Right forelimb (tissue), 1 donor: Measurements from ENCODE around the gene OCRL.

Source experiments
- DNase-seq: peaks from one replicate; pipeline ENCODE4 v3.0.0-alpha.2; 2018

Gene OCRL

DNA sequence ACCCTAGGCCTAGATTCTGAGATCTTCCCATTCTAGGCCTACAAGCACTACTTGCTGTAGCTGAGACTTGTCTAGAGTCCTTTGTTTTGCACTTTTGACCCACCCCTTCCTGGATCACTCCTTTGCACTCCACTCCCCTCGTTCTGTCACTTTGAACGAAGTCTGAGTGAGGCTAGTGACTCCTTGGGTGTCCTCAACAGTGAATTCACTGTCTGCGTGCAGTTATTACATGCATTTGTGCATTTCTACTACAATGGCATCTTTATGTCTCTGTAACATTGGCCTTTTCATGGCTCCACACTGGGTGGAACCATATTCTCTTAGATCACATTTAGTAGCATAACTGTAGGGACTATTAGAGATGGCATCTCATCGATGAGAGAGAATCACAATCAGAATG lies 50.5 kb downstream of the OCRL start:
- no peak for DNase-seq

DNA sequence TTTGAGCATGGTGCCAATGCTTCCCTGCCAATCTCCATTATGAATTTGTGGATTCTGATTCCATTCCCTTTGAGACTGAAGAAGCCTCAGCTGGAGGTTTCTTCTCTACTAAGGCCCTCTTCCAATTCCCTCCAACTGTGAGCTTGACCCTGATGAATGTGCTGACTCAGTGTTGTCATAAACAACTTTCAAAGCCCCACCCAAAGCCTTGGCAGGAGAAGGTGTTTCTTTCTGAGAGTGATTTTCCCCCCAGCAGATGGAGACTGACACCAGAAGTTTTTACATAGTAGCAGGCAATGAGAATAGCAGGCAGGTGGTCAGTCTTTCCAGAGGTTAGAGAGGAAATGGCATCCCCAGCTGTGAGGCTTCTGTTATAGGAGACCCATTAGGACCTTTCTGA lies 53.1 kb downstream of the OCRL start:
- DNase-seq = no peak

DNA sequence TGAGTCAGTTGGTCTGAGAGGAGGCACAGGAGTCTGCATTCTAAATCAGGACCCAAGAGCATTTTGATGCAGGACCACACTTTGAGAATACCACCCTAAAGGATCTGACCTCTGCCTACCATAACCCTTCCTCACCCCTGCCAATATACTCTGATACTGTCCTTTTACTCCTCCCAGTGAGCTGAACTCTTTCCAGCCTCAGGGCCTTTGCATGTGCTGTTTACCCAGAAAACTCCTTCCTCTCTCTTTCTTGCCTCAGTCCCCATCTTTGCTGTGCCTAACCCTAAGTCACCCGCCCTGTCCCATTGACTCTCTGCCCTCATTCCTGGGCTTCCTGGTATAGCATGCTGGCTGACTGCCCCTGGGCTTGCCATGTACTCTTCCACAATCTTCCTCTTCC lies 54.7 kb downstream of the OCRL start:
- DNase-seq = no peak

DNA sequence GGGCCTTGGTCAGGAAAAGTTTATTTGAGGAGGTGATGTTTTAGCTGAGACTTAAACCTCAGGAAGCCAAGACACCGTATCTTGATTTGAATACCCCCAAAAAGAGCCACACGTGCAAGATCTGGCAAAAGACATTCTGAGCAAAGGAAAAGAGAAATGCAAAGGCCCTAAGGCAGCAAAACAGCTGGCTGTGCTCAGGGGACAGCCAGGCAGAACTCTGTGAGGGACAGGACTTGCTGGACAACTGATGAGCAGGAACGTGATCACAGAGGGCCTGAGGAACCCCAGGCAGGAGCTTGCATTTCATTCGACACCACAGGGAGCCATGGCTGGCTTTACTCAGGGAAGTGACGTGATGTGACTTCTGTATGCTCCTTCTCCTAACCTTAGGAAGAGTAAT lies 56.0 kb downstream of the OCRL start:
- no peak for DNase-seq

DNA sequence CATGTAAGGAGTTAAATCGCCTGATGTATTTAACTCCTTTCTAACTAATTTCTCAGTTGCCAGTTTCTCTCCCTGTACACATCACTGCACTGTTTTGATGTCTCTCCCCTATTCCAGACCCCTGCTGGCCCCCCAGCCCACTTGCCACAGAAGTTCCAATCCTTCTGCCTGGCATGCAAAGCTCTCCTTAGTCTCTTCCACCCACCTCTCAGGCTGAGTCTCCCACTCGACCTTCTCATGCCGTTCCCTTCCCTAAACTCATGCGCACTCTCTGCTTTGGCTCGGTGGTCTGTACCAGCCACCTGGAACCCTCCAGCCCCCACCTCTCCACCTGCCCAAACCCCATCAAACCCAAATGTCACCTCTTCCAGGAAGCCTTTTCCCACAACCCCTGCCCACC lies 57.8 kb downstream of the OCRL start:
- DNase-seq = no peak

DNA sequence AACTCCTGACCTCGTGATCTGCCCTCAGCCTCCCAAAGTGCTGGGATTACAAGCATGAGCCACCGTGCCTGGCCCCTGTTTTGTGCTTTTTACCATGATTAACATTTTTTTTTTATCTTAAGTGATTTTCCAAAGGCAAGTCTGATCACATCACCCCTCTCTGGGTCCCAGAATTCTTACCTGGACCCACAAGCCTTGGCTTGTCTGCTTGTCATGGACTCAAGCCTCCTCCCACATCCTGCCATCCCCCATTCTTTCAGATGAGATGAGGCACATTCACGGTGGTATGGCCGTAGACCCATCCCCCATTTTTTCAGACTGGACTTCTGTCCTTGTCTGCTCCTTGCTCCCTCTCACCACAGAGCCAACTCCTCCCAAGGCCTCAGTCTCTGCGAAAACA lies 59.4 kb downstream of the OCRL start:
- DNase-seq = no peak

DNA sequence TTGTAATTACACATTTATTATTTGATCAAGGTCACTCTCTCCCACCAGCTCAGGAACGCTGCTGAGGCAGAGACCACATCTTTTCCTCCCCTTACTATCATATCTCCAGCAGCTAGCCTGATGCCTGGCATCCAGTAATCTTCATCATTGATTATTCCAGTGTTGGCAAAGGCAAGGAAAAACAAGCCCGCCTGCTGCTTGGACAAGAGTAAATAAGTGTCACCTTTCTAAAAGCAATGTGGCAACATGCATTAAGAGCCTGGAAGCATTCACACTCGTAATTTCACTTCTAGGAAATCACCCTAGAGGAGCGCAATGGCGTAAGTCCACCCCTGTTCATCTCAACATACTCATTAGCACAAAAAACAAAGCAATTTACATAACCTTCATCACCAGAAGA lies 59.9 kb downstream of the OCRL start:
- DNase-seq = no peak

DNA sequence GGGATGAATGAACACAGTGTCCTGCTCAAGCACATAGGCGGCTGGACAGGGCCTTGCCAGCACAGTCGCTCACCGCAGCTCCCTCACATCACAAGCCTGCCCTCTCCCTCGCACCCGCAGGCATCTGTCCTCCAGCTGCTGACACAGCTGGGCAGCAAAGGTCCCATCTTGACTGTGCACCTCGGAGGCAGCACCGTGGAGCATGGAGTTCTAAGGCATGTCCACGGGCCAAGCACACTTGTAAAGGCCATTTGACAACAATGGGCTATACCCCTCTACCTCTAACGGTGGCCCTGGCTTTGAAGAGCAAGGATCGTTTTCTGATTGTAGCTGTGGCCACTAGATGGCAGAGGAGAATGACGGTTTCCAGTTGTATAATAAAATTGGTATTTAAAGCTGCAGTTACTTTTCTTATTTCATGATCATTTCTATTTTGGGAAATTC lies 60.9 kb downstream of the OCRL start:
- DNase-seq = no peak

DNA sequence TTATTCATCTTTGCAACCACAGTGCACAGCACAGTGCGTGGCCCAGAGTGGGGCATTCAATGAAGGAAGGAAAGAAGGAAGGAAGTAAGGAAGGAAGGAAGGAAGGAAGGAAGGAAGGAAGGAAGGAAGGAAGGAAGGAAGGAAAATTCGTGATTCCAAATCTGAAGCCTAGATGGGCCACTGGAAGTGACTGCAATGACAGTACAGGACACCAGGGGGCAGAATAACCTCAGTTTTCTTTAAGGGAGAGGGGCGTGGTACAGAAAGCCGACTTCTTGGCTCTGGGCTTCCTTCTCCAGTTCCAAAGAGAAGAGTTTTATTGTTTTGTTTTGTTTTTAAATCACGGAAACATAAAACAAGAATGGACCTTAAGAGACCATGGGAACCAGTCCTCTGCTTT lies 66.9 kb downstream of the OCRL start:
- peak; percentile 67 for DNase-seq

DNA sequence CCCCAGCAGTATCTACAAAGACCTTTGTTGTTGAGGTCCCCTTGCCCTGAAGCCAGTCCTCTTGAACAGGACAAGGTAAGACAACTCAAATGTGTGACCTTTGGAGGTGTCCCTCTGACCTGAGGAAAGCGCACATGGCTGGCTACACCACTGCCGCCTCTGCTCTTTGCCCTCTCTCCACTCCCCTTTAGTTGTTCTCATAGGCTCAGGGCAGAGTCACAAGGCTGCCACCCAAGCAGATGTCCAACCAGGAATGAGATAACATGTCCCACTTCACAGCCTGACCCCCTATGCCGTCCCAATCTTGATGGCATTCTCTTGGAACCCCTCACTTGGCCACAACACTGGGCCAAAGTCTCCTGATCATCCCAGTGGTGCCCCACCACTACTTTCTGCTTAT lies 68.4 kb downstream of the OCRL start:
- DNase-seq = no peak

DNA sequence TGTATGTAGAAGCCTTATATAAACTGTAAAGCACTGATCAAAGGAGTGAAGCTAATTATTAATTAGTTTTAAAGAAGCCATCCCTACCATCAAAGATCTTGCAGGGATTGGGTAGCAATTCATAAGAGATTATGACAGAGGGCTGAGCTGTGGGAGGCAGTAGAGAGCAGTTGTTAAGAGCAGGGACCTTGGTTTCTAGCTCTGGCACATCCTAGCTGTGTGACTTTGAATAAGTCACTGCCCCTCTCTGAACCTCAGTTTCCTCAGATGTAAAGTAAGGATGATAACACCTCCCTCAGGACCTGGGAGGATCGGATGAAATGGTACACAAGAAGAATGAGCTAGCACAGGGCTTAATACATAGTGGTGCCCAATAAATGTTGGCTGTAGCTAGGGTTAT lies 69.3 kb downstream of the OCRL start:
- no peak for DNase-seq

DNA sequence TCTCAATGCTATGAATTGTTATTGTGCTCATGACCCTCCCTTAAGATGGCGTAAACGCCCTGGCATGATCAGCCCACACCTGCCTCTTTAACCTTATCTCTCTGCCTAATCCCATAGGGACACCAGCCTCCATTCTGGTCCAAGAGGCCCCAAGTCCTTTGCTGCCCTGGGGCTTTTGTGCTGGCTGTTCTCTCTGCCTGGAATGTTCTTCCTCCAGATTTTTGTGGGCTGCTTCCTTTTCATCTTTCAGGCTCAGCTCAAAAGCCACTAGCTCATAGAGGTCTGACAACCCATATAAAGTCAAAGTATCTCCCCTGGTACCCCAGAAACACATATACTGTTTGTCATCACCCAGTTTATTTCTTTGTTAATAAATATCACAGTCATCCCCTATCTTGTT lies 72.3 kb downstream of the OCRL start:
- DNase-seq = no peak

DNA sequence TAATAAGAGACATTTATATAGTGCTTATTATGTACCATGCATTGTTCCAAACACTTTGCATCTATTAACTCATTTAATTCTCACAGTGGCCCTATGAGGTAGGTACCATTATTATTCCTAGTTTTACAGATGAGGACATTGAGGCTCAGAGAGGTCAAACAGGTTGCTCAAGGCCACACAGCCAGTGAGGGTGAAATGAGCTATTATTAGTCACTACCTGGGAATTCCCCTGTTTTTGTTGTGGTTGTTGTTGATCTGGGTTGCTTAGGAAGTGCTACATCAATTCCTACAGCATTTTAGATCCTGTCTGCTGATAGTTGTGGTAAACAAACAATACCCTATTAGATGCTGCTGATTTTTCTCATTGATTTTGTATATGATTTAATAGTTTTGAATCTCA lies 73.5 kb downstream of the OCRL start:
- DNase-seq = no peak

DNA sequence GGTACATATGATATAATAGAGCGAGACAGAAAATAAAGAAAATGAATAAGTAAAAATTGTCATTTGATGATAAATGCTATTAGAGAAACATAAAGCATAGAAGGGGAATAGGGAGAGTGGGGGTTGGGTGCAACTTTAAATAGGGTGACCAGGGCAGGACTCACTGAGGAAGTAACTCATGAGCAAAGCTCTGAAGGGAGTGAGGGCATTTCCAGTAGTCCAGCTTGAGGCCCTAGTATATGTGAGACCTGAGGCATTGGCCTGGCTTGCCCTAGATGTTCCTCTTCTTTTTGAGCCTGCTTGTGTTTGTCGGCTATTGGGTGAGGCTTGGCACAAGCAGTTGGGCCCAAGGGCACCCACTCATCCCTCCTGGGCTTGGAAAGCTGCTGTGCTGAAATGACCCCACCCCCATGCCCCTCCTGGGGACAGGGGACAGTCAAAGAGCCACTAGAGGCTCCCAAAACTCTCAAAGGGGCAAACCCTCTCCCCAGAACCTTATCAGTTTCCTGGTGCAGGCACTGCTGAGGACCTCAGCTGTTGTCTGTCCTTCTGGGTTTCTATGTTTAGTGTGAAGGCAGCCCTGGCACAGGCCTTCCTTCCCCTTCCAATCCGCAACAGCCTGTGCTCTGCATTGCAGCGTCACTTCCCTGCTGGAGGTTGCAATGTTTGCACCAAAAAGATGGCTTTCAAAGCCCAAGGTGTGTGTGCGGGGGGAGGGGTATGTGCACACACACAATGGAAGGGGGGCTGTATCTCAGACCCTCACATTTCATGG lies 74.6 kb downstream of the OCRL start:
- no peak for DNase-seq

DNA sequence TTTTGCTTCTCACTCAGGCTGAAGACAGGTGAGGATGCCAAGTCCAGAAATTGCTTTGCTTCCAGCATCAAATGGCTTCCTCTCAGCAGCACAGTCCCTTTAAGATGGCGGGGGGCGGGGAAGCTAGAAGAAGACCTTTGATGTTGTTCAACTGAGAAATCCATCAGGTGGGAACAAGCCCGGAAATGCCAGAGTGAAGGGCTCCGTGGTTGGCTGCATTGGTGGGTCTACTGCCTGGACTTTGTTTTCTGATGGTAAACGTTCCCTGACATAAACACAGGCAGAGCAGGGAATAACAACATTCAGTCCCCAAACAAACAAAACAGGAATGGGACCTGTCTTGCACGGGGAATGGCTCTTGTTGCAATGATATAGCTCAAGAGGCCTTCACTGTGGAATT lies 77.4 kb downstream of the OCRL start:
- DNase-seq = no peak

DNA sequence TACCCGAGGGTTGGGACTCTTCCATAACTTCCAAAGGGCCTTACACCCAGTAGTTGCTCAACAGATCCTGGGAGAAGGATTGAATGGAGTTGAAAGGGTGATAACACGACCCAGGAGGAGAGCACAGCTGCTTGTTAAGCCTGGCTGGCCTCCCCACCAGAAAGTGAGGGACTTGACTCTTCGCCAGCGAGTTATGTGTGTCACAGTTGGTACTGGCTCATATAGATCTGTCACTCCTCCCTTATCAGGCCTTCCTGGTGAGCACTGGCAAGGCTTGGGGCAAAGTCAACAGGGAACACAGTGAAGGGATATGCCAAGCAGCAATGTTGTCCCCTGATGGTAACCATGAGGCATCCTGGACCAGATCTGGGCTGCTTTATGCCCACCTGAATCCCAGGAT lies 78.9 kb downstream of the OCRL start:
- no peak for DNase-seq

DNA sequence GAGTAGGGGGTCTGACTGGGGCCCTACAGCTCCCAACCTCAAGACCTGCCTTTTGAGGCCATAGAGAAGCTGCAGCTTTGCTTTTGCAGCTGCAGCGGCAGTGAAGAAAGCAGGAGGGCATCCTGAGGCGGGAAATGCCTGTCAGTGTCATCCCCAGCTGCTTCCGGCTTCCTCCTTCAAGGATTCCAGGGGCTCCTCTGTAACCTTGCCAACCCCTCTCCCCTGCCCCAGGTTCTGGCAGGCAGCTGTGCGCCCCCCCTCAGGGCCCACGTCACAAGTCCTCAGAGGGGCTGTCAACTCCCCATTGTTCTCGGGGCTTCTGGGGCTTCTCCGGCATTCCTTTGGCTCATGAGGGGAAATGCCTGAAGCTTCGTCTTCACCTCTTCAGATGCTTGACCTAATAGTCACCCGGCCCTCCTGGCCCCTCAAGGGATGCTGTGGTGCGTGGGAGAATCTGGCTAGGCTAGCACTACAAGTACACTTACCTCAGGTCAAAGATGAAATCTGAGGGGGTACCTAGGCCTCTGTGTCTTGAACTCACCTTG lies 82.8 kb downstream of the OCRL start:
- DNase-seq = no peak

DNA sequence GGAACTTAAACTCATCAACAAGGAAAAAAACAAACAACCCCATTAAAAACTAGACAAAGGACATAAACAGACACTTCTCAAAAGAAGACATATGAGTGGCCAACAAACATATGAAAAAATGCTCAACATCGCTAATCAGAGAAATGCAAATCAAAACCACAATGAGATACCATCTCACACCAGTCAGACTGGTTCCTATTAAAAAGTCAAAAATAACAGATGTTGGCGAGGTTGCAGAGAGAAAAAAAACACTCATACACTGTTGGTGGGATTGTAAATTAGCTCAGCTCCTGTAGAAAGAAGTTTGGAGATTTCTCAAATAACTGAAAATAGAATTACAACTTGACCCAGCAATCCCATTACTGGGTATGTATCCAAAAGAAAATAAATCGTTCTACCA lies 86.0 kb downstream of the OCRL start:
- DNase-seq = no peak

DNA sequence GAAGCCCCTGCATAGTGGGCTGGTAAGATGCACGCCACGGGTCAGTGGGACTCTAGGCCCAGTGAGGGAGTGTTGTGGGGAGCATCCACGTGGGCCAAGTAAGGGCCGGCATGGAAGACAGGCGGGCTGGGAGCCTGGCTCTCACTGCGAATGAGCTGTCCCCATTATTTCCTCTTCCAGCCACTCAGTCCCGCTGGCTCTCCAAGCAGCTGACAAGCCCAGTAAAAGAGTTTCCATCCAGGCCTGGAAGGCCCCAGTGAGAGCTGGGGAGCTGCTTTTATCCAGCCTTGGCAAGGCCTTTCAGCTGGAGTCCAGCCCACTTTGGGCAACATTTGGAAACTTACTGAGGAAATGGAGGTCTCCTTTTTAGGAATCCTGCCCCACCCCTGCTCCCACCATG lies 89.8 kb downstream of the OCRL start:
- no peak for DNase-seq

DNA sequence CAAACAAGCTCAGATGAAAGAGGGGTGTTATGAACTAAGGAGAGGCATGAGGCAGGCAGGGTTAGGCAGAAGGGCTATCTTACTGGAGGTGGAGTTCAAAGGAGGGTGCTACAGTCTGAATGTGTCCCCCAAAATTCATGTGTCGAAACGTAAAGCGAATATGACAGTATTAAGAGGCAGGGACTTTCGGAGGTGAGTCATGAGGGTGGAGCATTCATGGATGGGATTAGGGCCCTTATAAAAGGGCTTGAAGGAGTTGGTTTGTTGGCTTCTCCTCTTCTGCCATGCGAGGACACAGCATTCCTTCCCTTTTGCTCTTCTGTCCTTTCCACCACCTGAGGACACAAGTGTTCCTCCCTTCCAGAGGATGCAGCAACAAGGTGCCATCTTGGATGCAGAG lies 91.8 kb downstream of the OCRL start:
- DNase-seq = no peak

DNA sequence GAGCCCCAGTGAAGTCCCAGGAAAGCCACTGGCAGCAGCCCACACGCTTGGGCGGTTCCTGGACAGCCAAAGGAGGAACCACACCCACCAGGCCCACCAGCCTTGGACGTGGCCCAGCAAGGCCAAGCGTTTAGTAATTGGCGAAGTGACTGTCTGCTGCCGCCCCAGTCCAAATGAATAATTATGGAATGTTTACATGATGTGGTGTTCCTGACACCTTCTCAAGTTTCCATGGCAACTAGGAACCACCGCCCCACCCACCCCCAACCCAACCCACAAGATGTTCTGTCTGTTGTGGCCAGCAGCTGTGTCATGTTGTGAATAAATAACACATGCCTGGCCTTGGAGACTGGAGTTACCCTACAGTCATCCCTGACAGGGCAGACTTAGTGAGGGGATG lies 92.4 kb downstream of the OCRL start:
- DNase-seq = no peak

DNA sequence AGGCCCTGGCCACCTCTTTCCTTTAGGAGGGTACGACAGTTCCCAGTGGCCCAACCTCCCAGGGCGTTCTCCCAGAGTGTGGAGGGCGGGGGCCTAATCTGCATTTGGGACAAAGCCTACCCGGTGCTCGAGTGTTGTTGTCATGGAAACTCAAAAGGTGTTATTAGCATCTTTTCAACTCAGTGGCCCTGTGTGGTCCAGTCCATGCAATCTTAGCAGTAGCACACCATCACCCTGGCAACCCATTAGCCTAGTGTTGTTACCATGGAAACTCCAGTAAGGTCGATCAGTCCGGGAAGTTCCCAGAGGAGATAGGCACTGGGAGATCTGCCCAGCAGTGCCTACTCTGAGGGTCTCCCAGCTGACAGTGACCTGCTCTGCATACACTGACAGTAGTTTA lies 94.5 kb downstream of the OCRL start:
- no peak for DNase-seq

DNA sequence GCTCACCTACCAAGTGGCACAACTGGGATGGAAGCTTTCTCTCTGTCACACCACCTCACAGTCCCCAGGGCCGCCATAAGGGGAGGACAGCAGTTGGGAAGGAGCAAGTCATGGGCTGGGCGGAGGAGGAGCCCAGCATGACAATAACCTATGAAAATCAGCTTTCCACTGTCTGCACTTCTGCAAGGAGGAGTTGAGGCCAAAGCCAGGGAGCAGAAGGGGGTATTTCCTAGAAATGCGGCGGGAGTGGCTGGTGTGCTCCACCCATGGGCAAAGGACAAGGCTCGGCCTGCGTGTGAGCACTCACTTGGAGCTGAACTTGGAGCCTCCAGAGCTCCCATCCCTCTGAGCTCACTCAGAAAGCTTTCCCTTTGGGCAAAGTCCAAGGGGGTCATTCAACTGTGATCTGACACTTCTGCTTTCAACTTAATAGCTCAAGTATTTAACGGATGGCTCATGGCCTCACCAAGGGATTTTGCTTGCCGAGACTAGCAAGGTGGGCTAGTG lies 96.2 kb downstream of the OCRL start:
- DNase-seq = no peak

DNA sequence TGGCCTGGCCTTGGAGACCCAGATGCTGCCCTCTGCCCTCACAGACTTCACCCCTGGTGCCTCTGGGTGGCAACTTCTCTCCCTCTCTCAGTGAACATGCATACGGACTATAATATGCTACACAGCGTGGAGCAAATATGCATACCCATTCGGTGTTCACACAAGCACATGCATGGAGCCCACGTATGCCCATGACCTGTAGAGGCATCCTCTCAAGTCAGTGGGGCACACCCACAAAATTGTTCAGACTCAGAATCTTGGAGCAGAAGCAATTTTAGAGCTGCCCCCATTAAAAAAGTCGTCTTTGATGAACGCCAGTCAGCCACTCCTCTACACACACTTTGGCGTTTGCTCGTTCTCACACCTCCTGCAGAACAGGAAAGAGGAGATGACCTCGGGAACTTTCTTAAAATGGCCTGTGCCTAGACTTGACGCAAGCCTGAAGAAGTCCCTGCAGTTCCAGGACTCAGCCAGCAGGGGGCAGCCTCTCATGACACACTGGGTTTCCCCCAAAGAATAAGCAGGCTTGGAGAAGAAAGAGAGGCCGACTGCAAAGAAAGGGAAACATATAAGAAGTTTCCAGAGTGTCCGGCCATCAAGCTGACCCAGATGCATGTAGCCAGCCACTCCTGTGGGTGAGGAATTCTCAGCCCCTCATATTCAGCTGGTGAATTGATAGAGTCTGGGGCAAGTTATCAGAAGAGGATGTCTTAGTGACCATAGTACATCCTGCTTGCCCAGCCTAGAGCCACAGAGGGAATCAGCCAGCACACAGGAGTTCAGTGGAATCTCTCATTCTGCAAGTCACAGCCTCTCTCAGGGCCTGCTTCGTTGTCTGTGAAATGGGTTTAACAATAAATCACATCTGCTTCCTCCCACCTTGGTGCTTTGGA lies 97.4 kb downstream of the OCRL start:
- DNase-seq = peak; percentile 76
